Loucy (cell line): ENCODE data around the gene CNPY1.

Experiments
- EZH2phosphoT487 ChIP-seq: fragments of 200-600 bp; IDR thresholded peaks from 2 replicates; pipeline ENCODE4 v1.6.1; 2018; ENCODE audit warnings: antibody characterized with exemption, mild to moderate bottlenecking, moderate library complexity, borderline replicate concordance
- TF ChIP-seq, protein P1 (sequence below): fragments of 200-600 bp; sonication (generic); conservative IDR thresholded peaks from 2 replicates; pipeline ENCODE4 v1.5.1; 2014; ENCODE audit warnings: mild to moderate bottlenecking, antibody characterized with exemption, low read length

GRCh38 chr7:155533120-155533826 is 13.1 kb downstream of the CNPY1 start:
- TF ChIP-seq, protein P1, sequence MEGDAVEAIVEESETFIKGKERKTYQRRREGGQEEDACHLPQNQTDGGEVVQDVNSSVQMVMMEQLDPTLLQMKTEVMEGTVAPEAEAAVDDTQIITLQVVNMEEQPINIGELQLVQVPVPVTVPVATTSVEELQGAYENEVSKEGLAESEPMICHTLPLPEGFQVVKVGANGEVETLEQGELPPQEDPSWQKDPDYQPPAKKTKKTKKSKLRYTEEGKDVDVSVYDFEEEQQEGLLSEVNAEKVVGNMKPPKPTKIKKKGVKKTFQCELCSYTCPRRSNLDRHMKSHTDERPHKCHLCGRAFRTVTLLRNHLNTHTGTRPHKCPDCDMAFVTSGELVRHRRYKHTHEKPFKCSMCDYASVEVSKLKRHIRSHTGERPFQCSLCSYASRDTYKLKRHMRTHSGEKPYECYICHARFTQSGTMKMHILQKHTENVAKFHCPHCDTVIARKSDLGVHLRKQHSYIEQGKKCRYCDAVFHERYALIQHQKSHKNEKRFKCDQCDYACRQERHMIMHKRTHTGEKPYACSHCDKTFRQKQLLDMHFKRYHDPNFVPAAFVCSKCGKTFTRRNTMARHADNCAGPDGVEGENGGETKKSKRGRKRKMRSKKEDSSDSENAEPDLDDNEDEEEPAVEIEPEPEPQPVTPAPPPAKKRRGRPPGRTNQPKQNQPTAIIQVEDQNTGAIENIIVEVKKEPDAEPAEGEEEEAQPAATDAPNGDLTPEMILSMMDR = no peak
- TF ChIP-seq EZH2phosphoT487 = no peak
